ENCODE data around the gene GRAMD1A. TPM values are rescaled to one million over a fixed set of nuclear protein-coding genes. Genes with fewer than 3 reads are reported as not detected.

The GRAMD1A gene
- 10 to 100 TPM; 90.8 to 94.9 TPM for total RNA-seq

- Histone ChIP-seq H3K27me3 (no peaks in the 10 kb centered on the region), H3K36me3 (replicated peaks in 1 of 2; ENCODE audit: insufficient read depth in 1 of 2, low read depth in 2 of 2) (no peaks in the 10 kb centered on the region), H3K4me3 (peak within 1 kb of the TSS; percentile 26 to 66), H3K27ac (peak within 1 kb of the TSS; percentile 92 to 97 (median 96)), H3K4me1 (peaks cover 60% of the 10 kb centered on the region), H3K9me3 (no peaks in the 10 kb centered on the region)
- intact Hi-C loops (cut with DNase I), result no loop called here
- 0 to 4% methylated on average over 12 to 32 of the region's 45 CpGs for WGBS, 2 donors
- peak; percentile 76 to 96 (median 93) for TF ChIP-seq POLR2A (IDR thresholded peaks at IDR 0.05)
- no peak for TF ChIP-seq CTCF (IDR thresholded peaks at IDR 0.05)
- DNase-seq (peak; percentile 89 to 91 (median 90)), ATAC-seq (peak; percentile 87)
Measured at GRCh38 chr19:34999498-35000337, at the start of gene GRAMD1A. Gene GRAMD1A (plus strand): TSS chr19:35000323. CDS start chr19:35000479, 156 bp downstream.

GRCh38 chr19:34953092-34953491, 47.0 kb upstream of the GRAMD1A start:
- peaks cover 0 to 13% (median 3%) of the 10 kb centered on the region in 3 donors for H3K9me3 ChIP-seq
- no peak overlapping the region for H3K4me3 ChIP-seq
- H3K27ac ChIP-seq, result no peak overlapping the region
- no peak for ATAC-seq
- DNase-seq, result no peak
- peaks cover 2 to 8% of the 10 kb centered on the region in 2 donors for H3K36me3 ChIP-seq (replicated peaks in 1 of 2; ENCODE audit: insufficient read depth in 1 of 2, low read depth in 2 of 2)
- intact Hi-C loops (cut with DNase I), result no loop called here
- TF ChIP-seq POLR2A (IDR thresholded peaks at IDR 0.05) (no peak), CTCF (IDR thresholded peaks at IDR 0.05) (no peak)
- H3K27me3 ChIP-seq, result no peaks in the 10 kb centered on the region
- H3K4me1 ChIP-seq, result no peaks in the 10 kb centered on the region

GRCh38 chr19:34957830-34958751, 42.0 kb upstream of the GRAMD1A start:
- ATAC-seq, result no peak
- Histone ChIP-seq H3K4me3 (no peak overlapping the region), H3K27ac (no peak overlapping the region), H3K4me1 (peaks cover 18% of the 10 kb centered on the region), H3K9me3 (peaks cover 0 to 40% (median 0%) of the 10 kb centered on the region in 3 donors), H3K36me3 (replicated peaks in 1 of 2; ENCODE audit: insufficient read depth in 1 of 2, low read depth in 2 of 2) (peaks cover 22 to 26% of the 10 kb centered on the region in 2 donors), H3K27me3 (no peaks in the 10 kb centered on the region)
- WGBS, 2 donors, result 90 to 95% methylated on average over 17 to 22 of the region's 22 CpGs
- DNase-seq, result no peak
- TF ChIP-seq CTCF (IDR thresholded peaks at IDR 0.05), result no peak
- intact Hi-C loops (cut with DNase I), result no loop called here

GRCh38 chr19:34959021-34959420, 41.1 kb upstream of the GRAMD1A start:
- TF ChIP-seq POLR2A (IDR thresholded peaks at IDR 0.05), result no peak
- no peak for TF ChIP-seq CTCF (IDR thresholded peaks at IDR 0.05)
- 95 to 100% methylated on average over 4 to 7 of the region's 7 CpGs for WGBS, 2 donors
- H3K27ac ChIP-seq, result no peak overlapping the region
- H3K27me3 ChIP-seq, result no peaks in the 10 kb centered on the region
- ATAC-seq (no peak), DNase-seq (no peak)
- H3K4me1 ChIP-seq, result peaks cover 22% of the 10 kb centered on the region
- H3K4me3 ChIP-seq, result no peak overlapping the region
- intact Hi-C loops (cut with DNase I), result no loop called here
- peaks cover 22 to 26% of the 10 kb centered on the region in 2 donors for H3K36me3 ChIP-seq (replicated peaks in 1 of 2; ENCODE audit: insufficient read depth in 1 of 2, low read depth in 2 of 2)
- H3K9me3 ChIP-seq, result peaks cover 0 to 40% (median 0%) of the 10 kb centered on the region in 3 donors

Data from body of pancreas (tissue), 4 donors.